Gastrocnemius medialis (tissue), 4 donors: ENCODE measurements around the gene KLF17.

ENCODE experiments used
- POLR2A ChIP-seq, 2 donors: fragments of 450-650 bp; IDR thresholded peaks; one replicate each; pipeline ENCODE4 v1.6.1; 2017; ENCODE audit warnings: antibody characterized with exemption in 2 of 2, mild to moderate bottlenecking in 2 of 2, moderate library complexity in 2 of 2
- TF ChIP-seq, protein P1 (sequence below), 5 experiments: fragments of 450-650 bp in 3 of 5; fragments of 200-600 bp in 2 of 5; sonication (generic) in 2 of 5; IDR thresholded peaks in 4 of 5; conservative IDR thresholded peaks in 1 of 5; 1 replicate in 4 of 5; 2 replicates in 1 of 5; pipeline ENCODE4 v1.5.1; 2016 to 2019; ENCODE audit warnings: antibody characterized with exemption in 5 of 5, mild to moderate bottlenecking in 3 of 5, moderate library complexity in 3 of 5

DNA sequence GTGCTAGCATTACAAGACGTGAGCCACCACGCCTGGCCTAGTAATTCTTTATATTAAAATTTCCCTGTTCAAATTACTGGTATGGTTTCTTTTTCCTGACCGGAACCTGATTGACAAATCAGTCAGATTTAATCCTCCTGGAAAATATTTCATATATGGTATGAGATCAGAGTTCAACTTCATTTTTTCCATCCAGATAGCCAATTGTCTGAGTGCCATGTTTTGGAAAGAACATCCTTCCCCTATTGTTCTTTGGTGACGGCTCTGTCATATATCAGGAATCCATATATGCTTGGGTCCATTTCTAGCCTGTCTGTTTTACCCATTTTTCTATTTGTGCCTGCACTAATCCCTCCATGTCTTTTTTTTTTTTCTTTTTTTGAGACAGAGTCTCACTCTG lies 39.1 kb upstream of the KLF17 start:
- TF ChIP-seq, protein P1, sequence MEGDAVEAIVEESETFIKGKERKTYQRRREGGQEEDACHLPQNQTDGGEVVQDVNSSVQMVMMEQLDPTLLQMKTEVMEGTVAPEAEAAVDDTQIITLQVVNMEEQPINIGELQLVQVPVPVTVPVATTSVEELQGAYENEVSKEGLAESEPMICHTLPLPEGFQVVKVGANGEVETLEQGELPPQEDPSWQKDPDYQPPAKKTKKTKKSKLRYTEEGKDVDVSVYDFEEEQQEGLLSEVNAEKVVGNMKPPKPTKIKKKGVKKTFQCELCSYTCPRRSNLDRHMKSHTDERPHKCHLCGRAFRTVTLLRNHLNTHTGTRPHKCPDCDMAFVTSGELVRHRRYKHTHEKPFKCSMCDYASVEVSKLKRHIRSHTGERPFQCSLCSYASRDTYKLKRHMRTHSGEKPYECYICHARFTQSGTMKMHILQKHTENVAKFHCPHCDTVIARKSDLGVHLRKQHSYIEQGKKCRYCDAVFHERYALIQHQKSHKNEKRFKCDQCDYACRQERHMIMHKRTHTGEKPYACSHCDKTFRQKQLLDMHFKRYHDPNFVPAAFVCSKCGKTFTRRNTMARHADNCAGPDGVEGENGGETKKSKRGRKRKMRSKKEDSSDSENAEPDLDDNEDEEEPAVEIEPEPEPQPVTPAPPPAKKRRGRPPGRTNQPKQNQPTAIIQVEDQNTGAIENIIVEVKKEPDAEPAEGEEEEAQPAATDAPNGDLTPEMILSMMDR (IDR thresholded peaks at IDR 0.05 in 4 of 5, conservative IDR thresholded peaks at IDR 0.05 in 1 of 5): no peak
- TF ChIP-seq POLR2A (IDR thresholded peaks at IDR 0.05): no peak
